ENCODE results near the gene SYT17.
A peak's percentile ranks its signal among the peaks of the same experiment; 100 is the strongest.

SYT17 gene

DNA sequence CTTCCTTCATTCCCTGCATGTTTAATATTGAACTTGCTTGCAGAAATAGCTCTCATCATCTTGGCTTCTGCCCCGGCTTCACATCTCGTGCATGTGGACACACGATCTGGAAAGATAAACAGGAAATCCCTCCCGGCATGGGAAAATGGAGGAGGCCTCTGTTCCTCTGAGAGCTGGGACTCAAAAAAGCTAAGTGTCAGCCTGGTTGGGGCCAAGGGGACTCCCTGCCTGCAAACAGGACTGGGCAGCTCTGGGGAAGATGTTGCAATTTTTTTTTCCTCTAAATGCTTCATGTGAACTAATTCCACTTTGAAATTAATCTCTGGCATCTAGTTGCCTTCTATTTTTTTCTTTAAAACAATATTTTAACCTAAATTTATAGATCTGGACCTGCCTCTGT is 29.4 kb upstream of the SYT17 start:
- peak; percentile 36 for DNase-seq (ENCODE audit: low spot score)

- DNase-seq (ENCODE audit: low spot score): no peak
Measured at GRCh38 chr16:19139436-19140091, 28.5 kb upstream of the SYT17 start.

DNA sequence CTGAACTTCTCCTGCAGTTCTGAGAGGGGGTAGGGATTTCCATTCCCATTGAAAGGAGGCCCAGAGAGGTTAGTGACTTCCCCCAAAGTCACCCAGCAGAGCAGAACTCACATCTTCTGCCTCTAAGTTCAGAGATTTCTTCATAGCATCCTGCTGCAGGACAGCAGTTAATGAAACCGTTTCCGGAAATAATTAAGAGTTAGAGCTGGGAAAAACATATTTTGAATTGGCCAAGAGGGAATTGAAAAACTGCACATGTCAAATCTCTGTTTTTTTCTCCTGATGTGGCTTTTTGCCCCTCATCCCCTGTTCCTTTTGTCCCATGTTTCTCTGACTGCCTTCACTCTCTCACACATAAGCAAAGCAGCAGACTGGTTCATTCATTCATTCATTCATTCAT is 27.6 kb upstream of the SYT17 start:
- no peak for DNase-seq (ENCODE audit: low spot score)

DNA sequence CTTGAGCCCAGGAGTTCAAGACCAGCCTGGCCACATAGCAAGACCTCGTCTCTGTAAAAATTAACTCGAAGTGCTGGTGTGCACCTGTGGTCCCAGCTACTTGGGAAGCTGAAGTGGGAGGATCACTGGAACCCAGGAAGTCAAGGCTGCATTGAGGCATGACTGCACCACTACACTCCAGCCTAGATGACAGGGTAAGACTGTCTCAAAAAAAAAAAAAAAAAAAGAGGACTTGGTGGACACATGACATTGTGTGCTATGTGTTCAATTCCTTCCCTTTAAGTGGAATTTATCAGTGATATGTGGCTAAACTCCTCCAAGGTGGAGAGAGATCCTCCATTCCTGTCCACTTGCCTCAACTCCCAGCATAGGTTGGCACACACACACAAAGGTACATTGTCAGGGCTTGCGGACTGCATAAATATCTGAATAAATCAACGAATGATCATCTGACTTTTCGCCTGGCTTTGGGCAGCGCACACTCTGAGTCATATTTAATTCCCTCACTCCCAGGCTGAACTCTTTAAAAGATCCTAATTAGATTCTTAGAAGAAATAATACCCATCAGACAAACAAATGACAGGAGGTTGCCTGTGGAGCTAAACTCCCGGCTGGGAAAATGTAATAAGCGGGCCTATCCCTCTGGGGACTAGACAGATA is 25.0 kb upstream of the SYT17 start:
- DNase-seq (ENCODE audit: low spot score): peak; percentile 82

GRCh38 chr16:19143599-19143956 is 24.5 kb upstream of the SYT17 start:
- DNase-seq (ENCODE audit: low spot score): no peak

DNA sequence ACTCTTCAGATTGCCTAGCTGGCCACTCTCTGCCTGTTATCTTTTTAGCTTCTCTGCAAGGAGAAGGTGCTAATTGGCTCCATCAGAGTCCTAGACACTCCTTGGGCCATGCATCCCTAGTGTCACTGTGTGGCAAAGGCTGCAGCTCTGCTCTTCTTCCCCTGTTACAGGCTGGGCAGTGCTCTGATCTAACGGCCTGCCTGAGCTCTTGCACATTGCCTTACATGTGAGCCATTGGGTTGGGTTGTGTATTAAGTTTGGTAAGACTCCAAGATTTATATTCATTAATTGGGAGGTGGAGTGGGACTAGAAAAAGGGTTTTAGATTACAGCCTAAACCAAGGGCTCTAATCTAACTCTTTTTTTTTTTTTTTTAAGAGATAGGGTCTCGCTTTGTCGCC is 23.0 kb upstream of the SYT17 start:
- DNase-seq (ENCODE audit: low spot score): no peak

- DNase-seq (ENCODE audit: low spot score): no peak
Measured at GRCh38 chr16:19147126-19147525, 20.9 kb upstream of the SYT17 start.

DNA sequence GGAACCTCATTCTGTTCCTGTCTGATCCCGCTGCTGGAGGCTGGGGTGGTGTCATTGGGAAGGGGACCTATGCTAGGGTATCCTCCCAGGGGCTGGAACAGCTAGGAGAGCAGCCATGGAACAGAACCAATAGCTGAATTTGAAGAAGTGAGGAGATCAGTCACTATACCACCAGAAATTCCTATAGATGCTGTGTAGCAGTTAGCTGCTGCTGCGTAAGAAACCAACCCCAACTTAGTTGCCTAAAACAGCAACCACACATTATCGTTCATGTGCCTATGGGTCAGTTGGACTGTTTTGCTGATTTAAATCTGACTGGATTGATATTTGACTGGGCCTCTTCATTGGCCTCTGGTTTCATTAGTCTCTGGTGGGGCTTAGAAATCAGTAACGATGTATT is 20.4 kb upstream of the SYT17 start:
- no peak for DNase-seq (ENCODE audit: low spot score)

GRCh38 chr16:19148189-19148588 is 19.9 kb upstream of the SYT17 start:
- no peak for DNase-seq (ENCODE audit: low spot score)

DNA sequence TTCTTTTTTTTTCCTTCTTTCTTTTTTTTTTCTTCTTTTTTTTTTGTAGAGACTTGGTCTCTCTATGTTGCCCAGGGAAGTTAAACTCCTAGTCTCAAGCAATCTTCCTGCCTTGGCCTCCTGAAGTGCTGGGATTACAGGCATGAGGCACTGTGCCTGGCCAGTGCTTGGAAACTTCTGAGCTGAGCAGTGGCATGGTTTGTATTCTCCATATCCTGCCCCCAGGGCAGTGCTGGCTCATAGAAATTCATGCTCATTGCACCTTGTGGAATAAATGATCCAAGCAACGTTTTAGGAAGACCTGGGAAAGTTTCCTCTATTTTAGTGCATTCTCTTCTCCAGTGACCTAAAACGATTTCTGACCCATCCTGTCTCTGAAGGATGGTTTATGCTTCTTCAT is 16.7 kb upstream of the SYT17 start:
- no peak for DNase-seq (ENCODE audit: low spot score)

GRCh38 chr16:19152042-19152441 is 16.0 kb upstream of the SYT17 start:
- DNase-seq (ENCODE audit: low spot score): no peak

DNA sequence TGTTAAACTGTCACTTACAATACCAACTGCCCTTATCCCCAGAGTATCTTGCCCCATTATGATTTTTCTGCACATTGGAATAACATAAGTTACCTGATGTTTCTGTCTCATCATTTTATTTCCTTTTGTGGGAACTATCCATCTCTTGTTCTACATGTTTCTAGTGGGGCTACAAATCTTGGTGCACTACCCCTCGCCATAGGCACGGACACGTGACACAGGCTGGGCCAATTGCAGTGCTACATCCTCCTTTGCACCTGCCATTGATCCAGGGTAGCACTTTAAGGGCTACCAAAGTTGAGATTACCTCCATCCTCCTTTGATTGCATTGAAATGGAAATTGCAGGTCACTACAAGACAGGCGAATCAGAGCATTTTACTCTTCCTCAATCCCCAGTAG is 14.2 kb upstream of the SYT17 start:
- DNase-seq (ENCODE audit: low spot score): peak; percentile 69

DNA sequence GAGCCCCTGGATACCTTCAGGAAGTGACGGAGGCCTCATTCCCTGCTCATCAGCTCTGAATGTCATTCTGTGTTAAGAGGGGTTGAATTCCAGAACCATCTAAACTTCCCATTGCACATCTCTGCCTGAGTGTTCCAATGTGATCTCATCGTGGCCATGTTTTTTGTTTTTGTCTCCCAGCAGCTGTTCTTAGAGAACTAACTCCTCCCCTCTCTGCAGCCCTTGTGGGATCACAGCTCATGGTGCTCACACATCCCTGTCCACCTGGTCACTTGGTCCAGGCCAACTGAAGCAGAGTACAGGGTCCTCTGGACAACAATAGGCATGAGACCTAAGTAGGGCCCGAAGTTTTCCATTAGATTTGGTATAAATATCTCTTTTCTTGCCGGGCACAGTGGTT is 6.0 kb upstream of the SYT17 start:
- DNase-seq (ENCODE audit: low spot score): no peak

DNA sequence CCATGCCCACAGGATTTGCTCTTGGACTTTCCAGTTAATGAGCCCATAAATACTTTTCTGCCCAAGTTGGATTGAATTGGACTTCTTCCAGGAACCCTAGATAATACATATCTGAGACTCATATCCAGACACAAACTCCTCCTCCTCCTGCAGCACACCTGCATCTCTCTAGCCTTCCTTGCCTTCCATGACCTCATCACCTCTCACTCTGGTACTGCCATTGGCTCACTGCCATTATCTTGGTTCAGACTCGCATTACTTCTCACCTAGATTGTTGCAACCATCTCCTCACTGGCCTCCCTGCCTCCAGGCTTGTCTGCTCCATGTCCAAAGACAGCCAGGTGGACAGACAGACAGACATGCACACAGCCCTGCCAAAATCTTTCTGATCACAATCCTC is 4.8 kb upstream of the SYT17 start:
- DNase-seq (ENCODE audit: low spot score): no peak

GRCh38 chr16:19164285-19164684 is 3.8 kb upstream of the SYT17 start:
- no peak for DNase-seq (ENCODE audit: low spot score)

DNA sequence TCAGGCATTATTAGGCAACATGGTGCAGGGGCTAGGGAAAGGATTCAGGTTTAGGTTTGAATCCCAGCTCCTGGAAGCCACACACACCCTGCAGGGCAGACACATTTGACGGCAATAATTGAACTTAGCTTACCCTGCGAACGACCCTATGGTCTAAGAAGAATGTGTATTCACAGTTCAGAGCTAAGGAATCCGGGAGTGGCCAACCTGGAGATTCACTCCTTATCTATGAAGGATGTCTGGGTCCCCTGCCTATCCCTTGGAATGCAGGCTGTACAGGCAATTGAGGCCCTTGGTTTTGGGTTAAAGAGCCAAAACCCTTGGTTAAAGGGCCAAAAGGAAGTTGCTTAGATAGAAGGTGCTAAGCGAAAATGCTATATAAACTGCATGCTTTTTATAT is 2.9 kb upstream of the SYT17 start:
- DNase-seq (ENCODE audit: low spot score): no peak

DNA sequence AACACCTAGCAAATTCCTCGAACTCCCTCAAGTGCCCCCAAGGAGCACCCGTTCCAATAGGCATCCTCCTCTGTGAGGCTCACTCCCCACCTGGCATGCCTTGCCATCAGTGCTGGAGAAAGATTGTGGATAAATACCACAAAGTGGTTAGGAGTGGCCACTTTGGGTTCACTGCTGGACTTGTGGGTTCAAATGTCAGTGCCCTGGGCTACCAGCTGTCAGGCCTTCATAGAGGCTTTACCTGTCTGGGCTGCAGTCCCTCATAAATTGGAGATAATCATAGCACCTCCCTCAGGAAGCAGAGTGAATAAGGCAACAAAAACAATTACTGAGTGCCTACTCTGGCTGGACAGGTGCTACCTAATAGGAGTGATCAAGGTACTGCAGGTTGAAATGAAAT is 1.5 kb upstream of the SYT17 start:
- DNase-seq (ENCODE audit: low spot score): no peak

GRCh38 chr16:19168371-19169081 is 486 bp downstream of the SYT17 start:
- DNase-seq (ENCODE audit: low spot score): peak; percentile 72

DNA sequence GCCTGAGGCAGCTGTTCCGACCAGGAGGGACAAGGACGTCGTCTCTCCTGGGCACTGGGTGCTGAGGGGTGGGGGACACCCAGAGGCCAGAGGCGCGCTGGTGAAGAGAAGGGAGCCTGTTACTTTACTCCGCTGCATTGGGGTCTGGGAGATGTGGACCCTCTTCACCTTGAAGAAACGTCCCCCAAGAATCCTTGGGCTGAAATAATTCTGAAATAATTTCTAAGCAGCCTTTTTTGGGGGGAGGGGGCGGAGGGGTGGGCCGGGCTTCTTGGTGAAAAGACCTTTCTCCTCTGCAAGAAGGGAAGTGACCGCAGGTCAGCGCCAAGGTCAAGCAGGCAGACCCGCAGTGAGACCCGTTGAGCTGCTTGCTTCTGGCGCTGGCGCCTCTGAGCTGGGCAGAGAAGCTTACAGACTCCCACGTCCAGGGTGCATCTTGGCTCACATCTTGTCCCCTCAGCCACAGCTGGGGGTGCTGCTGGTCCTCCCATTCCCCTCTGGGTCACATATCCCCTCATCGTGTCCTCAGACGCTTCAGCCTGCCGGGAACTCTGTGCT is 1.1 kb downstream of the SYT17 start:
- peak; percentile 18 for DNase-seq (ENCODE audit: low spot score)

- no peak for DNase-seq (ENCODE audit: low spot score)
Measured at GRCh38 chr16:19170043-19170655, 2.1 kb downstream of the SYT17 start.

- no peak for DNase-seq (ENCODE audit: low spot score)
Measured at GRCh38 chr16:19172098-19172780, 4.2 kb downstream of the SYT17 start.

GRCh38 chr16:19173059-19173458 is 5.0 kb downstream of the SYT17 start:
- no peak for DNase-seq (ENCODE audit: low spot score)

All from SK-N-DZ (cell line).